ENCODE results near the gene NSF.
"Not testable (repeated sequence)": the region's sequence is repeated elsewhere in the genome, so short reads cannot be mapped to it uniquely, and the experiment has no call there.

NSF gene

GRCh38 chr17:46628753-46629436 is 38.4 kb downstream of the NSF start:
- DNase-seq (ENCODE audit: low spot score): not testable (repeated sequence)

GRCh38 chr17:46632146-46632545 is 41.7 kb downstream of the NSF start:
- DNase-seq (ENCODE audit: low spot score): not testable (repeated sequence)

- DNase-seq (ENCODE audit: low spot score): not testable (repeated sequence)
Measured at GRCh38 chr17:46634844-46635243, 44.4 kb downstream of the NSF start.

- DNase-seq (ENCODE audit: low spot score): not testable (repeated sequence)
Measured at GRCh38 chr17:46641861-46642656, 51.6 kb downstream of the NSF start.

GRCh38 chr17:46647251-46647650 is 56.8 kb downstream of the NSF start:
- not testable (repeated sequence) for DNase-seq (ENCODE audit: low spot score)

GRCh38 chr17:46647688-46648278 is 57.3 kb downstream of the NSF start:
- DNase-seq (ENCODE audit: low spot score): not testable (repeated sequence)

GRCh38 chr17:46649246-46649645 is 58.8 kb downstream of the NSF start:
- DNase-seq (ENCODE audit: low spot score): not testable (repeated sequence)

GRCh38 chr17:46652024-46652643 is 61.7 kb downstream of the NSF start:
- not testable (repeated sequence) for DNase-seq (ENCODE audit: low spot score)

- DNase-seq (ENCODE audit: low spot score): not testable (repeated sequence)
Measured at GRCh38 chr17:46658235-46658634, 67.8 kb downstream of the NSF start.

GRCh38 chr17:46659702-46660101 is 69.2 kb downstream of the NSF start:
- DNase-seq (ENCODE audit: low spot score): not testable (repeated sequence)

GRCh38 chr17:46663123-46663522 is 72.7 kb downstream of the NSF start:
- not testable (repeated sequence) for DNase-seq (ENCODE audit: low spot score)

- DNase-seq (ENCODE audit: low spot score): not testable (repeated sequence)
Measured at GRCh38 chr17:46663552-46663951, 73.1 kb downstream of the NSF start.

- not testable (repeated sequence) for DNase-seq (ENCODE audit: low spot score)
Measured at GRCh38 chr17:46665969-46666368, 75.5 kb downstream of the NSF start.

- DNase-seq (ENCODE audit: low spot score): not testable (repeated sequence)
Measured at GRCh38 chr17:46670789-46671188, 80.3 kb downstream of the NSF start.

- not testable (repeated sequence) for DNase-seq (ENCODE audit: low spot score)
Measured at GRCh38 chr17:46672777-46673176, 82.3 kb downstream of the NSF start.

- not testable (repeated sequence) for DNase-seq (ENCODE audit: low spot score)
Measured at GRCh38 chr17:46677819-46678218, 87.3 kb downstream of the NSF start.

GRCh38 chr17:46683653-46684052 is 93.2 kb downstream of the NSF start:
- not testable (repeated sequence) for DNase-seq (ENCODE audit: low spot score)

GRCh38 chr17:46685284-46685683 is 94.8 kb downstream of the NSF start:
- DNase-seq (ENCODE audit: low spot score): not testable (repeated sequence)

- DNase-seq (ENCODE audit: low spot score): not testable (repeated sequence)
Measured at GRCh38 chr17:46692196-46692595, 101.7 kb downstream of the NSF start.

- not testable (repeated sequence) for DNase-seq (ENCODE audit: low spot score)
Measured at GRCh38 chr17:46693283-46693682, 102.8 kb downstream of the NSF start.

- DNase-seq (ENCODE audit: low spot score): not testable (repeated sequence)
Measured at GRCh38 chr17:46696522-46696921, 106.1 kb downstream of the NSF start.

GRCh38 chr17:46699014-46699413 is 108.5 kb downstream of the NSF start:
- not testable (repeated sequence) for DNase-seq (ENCODE audit: low spot score)
